SK-N-SH (cell line): ENCODE results near the gene TMEM25. TPM values are rescaled to one million over a fixed set of nuclear protein-coding genes. Genes with fewer than 3 reads are reported as not detected.
"Not testable (repeated sequence)": the region's sequence is repeated elsewhere in the genome, so short reads cannot be mapped to it uniquely, and the experiment has no call there.

ENCODE experiments used
- CTCF ChIA-PET: fragments of 300-600, 350-600 bp; formaldehyde crosslinking; extraction: SDS; loops from one replicate; lab custom pipeline; 2021; lab: Yijun Ruan, JAX
- POLR2A ChIA-PET: fragments of 350-600 bp; sonication (Branson Sonifier 250); formaldehyde crosslinking; extraction: SDS; loops from one replicate; lab custom pipeline; 2020; ENCODE audit warnings: antibody characterized with exemption, inconsistent platforms; lab: Yijun Ruan, JAX
- DNase-seq: peaks from one replicate; pipeline ENCODE4 v3.0.0; 2012
- H2AFZ ChIP-seq: fragments of 200-600 bp; sonication (generic); 2 replicates; pipeline ENCODE4 v1.8.1; 2016; ENCODE audit warnings: antibody characterized with exemption, mild to moderate bottlenecking, low read depth
- H3F3A ChIP-seq: fragments of 200-600 bp; sonication (generic); replicated peaks from 2 replicates; pipeline ENCODE3; 2016; ENCODE audit warnings: antibody characterized with exemption, mild to moderate bottlenecking; ENCODE audit not compliant: insufficient read depth
- H3K27ac ChIP-seq, 2 experiments: fragments of 200-500 bp in 1 of 2; fragments of 200-600 bp in 1 of 2; sonication (Bioruptor generic) in 1 of 2; sonication (generic), shearing (Covaris generic) in 1 of 2; 2 replicates each; pipeline versions ENCODE4 v1.5.1 to v1.6.1; 2014 to 2016; ENCODE audit warnings: low read depth in 2 of 2, inconsistent platforms in 1 of 2, low read length in 1 of 2, mild to moderate bottlenecking in 1 of 2, mixed read lengths in 1 of 2
- H3K27me3 ChIP-seq: fragments of 200-600 bp; sonication (generic), shearing (Covaris generic); 2 replicates; pipeline ENCODE4 v1.6.1; 2016; ENCODE audit warnings: mixed run types; ENCODE audit not compliant: insufficient read depth
- H3K36me3 ChIP-seq, 2 experiments: fragments of 200-500 bp in 1 of 2; fragments of 200-600 bp in 1 of 2; sonication (Bioruptor generic) in 1 of 2; sonication (generic) in 1 of 2; replicated peaks in 1 of 2; 2 replicates each; pipeline versions ENCODE3 to v1.5.1; 2014 to 2016; ENCODE audit warnings: low read length in 1 of 2, mild to moderate bottlenecking in 1 of 2; ENCODE audit not compliant: insufficient read depth in 2 of 2, control insufficient read depth in 1 of 2
- H3K4me1 ChIP-seq, 2 experiments: fragments of 200-500 bp in 1 of 2; fragments of 200-600 bp in 1 of 2; sonication (Bioruptor generic) in 1 of 2; sonication (generic), shearing (Covaris generic) in 1 of 2; 2 replicates each; pipeline versions ENCODE4 v1.5.1 to v1.6.1; 2014 to 2016; ENCODE audit warnings: low read depth in 1 of 2, low read length in 1 of 2, mixed run types in 1 of 2; ENCODE audit not compliant: insufficient read depth in 2 of 2, control insufficient read depth in 1 of 2
- H3K4me2 ChIP-seq: fragments of 200-600 bp; sonication (generic), shearing (Covaris generic); 2 replicates; pipeline ENCODE4 v1.6.1; 2017; ENCODE audit warnings: mixed run types
- H3K4me3 ChIP-seq, 2 experiments: fragments of 200-500 bp in 1 of 2; fragments of 200-600 bp in 1 of 2; sonication (Bioruptor generic) in 1 of 2; sonication (generic), shearing (Covaris generic) in 1 of 2; 2 replicates each; pipeline versions ENCODE4 v1.5.1 to v1.8.1; 2014 to 2016; ENCODE audit warnings: low read depth in 2 of 2, inconsistent platforms in 1 of 2, low read length in 1 of 2, mild to moderate bottlenecking in 1 of 2, mixed read lengths in 1 of 2, moderate library complexity in 1 of 2
- H3K79me2 ChIP-seq: fragments of 200-600 bp; sonication (generic); 2 replicates; pipeline ENCODE4 v1.8.1; 2017; ENCODE audit warnings: mild to moderate bottlenecking; ENCODE audit not compliant: insufficient read depth
- H3K9ac ChIP-seq: fragments of 200-600 bp; sonication (generic); 2 replicates; pipeline ENCODE4 v1.6.1; 2017; ENCODE audit warnings: mixed run types
- H3K9me2 ChIP-seq: fragments of 200-600 bp; sonication (generic); 2 replicates; pipeline ENCODE4 v1.6.1; 2017; ENCODE audit warnings: mixed run types
- H3K9me3 ChIP-seq: fragments of 200-600 bp; sonication (generic); 2 replicates; pipeline ENCODE4 v1.6.1; 2017; ENCODE audit warnings: mixed run types, mild to moderate bottlenecking, moderate library complexity
- H4K20me1 ChIP-seq: fragments of 200-600 bp; sonication (generic); 2 replicates; pipeline ENCODE4 v1.6.1; 2017; ENCODE audit warnings: mild to moderate bottlenecking, mixed run types; ENCODE audit not compliant: insufficient read depth
- FOXJ3 ChIP-seq: sonication (generic); formaldehyde crosslinking; IDR thresholded peaks from 2 replicates; pipeline ENCODE4 v1.5.1; 2020; ENCODE audit warnings: mild to moderate bottlenecking, missing genetic modification reagents
- GABPA ChIP-seq: IDR thresholded peaks from 2 replicates; pipeline ENCODE4 v1.4.0; 2012; ENCODE audit warnings: low read depth, mild to moderate bottlenecking
- MXI1 ChIP-seq: IDR thresholded peaks from 2 replicates; pipeline ENCODE4 v1.6.1; 2012; ENCODE audit warnings: mild to moderate bottlenecking, low read depth, low read length, improper control_type of control experiment
- NFIC ChIP-seq: IDR thresholded peaks from 2 replicates; pipeline ENCODE4 v1.4.0; 2012; ENCODE audit warnings: borderline replicate concordance
- RFX5 ChIP-seq: IDR thresholded peaks from 2 replicates; pipeline ENCODE4 v1.6.1; 2012; ENCODE audit warnings: mild to moderate bottlenecking, improper control_type of control experiment, low read length
- YY1 ChIP-seq: IDR thresholded peaks from 2 replicates; pipeline ENCODE4 v1.4.0; 2012; ENCODE audit warnings: low read depth, mild to moderate bottlenecking
- WGBS: methylation state at CpG from one replicate; pipeline ENCODE4 v1.1.6; 2017; ENCODE audit warnings: low lambda C conversion rate; 5-methylcytosine and 5-hydroxymethylcytosine counted together
- polyA plus RNA-seq, 3 experiments: library from polyadenylated mRNA; depleted of rRNA; stranded (reverse); fragments of >200 nt; gene quantifications; 2 replicates each; pipeline ENCODE4 v1.2.3, GENCODE V29; 2012
- TF ChIP-seq, protein P1 (sequence below): IDR thresholded peaks from 2 replicates; pipeline ENCODE4 v1.4.0; 2012; ENCODE audit warnings: low read depth
- TF ChIP-seq, protein P2 (sequence below): fragments of 200-600 bp; sonication (generic); IDR thresholded peaks from 2 replicates; pipeline ENCODE4 v1.6.1; 2017; ENCODE audit warnings: antibody characterized with exemption, mild to moderate bottlenecking, moderate library complexity
- TF ChIP-seq, protein P3 (sequence below): IDR thresholded peaks from 2 replicates; pipeline ENCODE4 v1.6.1; 2012; ENCODE audit warnings: mild to moderate bottlenecking, low read depth, low read length, moderate library complexity
- TF ChIP-seq, protein P4 (sequence below): IDR thresholded peaks from 2 replicates; pipeline ENCODE4; 2012

TMEM25 gene
- polyA plus RNA-seq, 1 of the 3 experiments (the other 2 are of a cell fraction) = 30.0 TPM

DNA sequence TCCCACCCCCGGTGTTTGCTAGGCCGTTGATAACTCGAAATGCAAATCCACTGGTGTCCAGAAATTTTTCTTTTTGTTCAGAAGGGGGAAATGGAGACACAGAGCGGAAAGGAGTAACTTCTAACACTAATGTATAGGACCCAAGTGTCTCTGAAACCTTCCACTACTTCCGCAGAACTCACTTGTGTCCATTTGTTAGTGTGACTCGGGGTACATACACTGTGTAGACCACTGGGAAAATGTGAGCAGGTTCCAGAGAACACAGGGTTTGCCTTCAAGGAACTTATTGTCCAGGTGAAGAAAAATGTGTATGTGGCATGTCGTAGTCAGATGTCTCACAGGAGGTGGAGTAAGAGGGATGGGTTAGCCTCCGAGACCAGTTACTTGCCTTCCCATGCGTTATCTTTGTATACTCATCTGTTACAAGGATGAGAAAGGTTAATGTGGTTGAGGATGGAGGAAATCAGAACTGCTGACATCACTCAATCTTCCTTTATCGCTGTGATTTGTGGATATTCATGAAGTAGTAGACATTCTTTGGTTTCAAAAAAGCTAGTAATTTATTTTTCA, 42.1 kb downstream of the TMEM25 start:
- peaks cover 0 to 14% of the 10 kb centered on the region in 2 experiments for H3K36me3 ChIP-seq
- peak overlapping the region; percentile 58; the same call in 1 of the 2 replicates for H2AFZ ChIP-seq
- CTCF ChIA-PET = interaction anchor here (1.5 to 1.7 kb wide), 2 partner anchors 43 to 87 kb away, joined by 3 to 6 read pairs; no protein-coding TSS in a partner anchor

DNA sequence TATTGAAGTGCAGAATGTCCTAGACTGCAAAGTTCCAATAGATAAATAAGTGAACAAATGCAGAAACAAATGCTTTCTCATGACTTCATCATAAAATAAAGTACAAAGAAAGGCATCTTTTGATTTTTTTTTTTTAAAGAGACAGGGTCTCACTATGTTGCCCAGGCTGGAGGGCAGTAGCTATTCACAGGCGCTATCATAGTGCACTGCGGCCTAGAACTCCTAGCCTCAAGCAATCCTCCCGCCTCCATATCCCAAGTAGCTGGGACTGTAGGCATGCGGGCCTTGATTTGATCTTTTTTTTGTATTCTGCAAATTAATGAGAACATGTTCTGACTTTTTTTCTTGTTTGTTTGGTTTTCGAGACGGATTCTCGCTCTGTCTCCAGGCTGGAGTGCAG, 43.6 kb downstream of the TMEM25 start:
- no peak for TF ChIP-seq MXI1
- no peak for TF ChIP-seq NFIC
- TF ChIP-seq FOXJ3 (CRISPR knock-in tag) = no peak
- no peak for TF ChIP-seq RFX5
- TF ChIP-seq, protein P1, sequence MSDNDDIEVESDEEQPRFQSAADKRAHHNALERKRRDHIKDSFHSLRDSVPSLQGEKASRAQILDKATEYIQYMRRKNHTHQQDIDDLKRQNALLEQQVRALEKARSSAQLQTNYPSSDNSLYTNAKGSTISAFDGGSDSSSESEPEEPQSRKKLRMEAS = no peak
- TF ChIP-seq, protein P2, sequence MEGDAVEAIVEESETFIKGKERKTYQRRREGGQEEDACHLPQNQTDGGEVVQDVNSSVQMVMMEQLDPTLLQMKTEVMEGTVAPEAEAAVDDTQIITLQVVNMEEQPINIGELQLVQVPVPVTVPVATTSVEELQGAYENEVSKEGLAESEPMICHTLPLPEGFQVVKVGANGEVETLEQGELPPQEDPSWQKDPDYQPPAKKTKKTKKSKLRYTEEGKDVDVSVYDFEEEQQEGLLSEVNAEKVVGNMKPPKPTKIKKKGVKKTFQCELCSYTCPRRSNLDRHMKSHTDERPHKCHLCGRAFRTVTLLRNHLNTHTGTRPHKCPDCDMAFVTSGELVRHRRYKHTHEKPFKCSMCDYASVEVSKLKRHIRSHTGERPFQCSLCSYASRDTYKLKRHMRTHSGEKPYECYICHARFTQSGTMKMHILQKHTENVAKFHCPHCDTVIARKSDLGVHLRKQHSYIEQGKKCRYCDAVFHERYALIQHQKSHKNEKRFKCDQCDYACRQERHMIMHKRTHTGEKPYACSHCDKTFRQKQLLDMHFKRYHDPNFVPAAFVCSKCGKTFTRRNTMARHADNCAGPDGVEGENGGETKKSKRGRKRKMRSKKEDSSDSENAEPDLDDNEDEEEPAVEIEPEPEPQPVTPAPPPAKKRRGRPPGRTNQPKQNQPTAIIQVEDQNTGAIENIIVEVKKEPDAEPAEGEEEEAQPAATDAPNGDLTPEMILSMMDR = no peak
- TF ChIP-seq GABPA = no peak
- TF ChIP-seq, all 33 proteins: peak for 0
- Histone ChIP-seq H3F3A (no peaks in the 10 kb centered on the region), H3K9ac (peak overlapping the region; percentile 100; the same call in 1 of the 2 replicates), H2AFZ (no peak overlapping the region), H3K4me1 (peaks cover 6 to 12% of the 10 kb centered on the region in 2 experiments; a peak in 3 of 4 replicates), H3K9me2 (no peaks in the 10 kb centered on the region), H3K9me3 (no peaks in the 10 kb centered on the region), H3K27ac (no peak overlapping the region), H3K36me3 (peaks cover 0 to 14% of the 10 kb centered on the region in 2 experiments), H3K27me3 (no peaks in the 10 kb centered on the region), H3K4me2 (peak overlapping the region; percentile 77), H4K20me1 (peaks cover 66% of the 10 kb centered on the region), H3K79me2 (peaks cover 80% of the 10 kb centered on the region), H3K4me3 (peak overlapping the region in 1 of 2 experiments; percentile 85; a peak in 1 of 4 replicates)
- WGBS = 93% methylated on average over 7 of the region's 7 CpGs
- POLR2A ChIA-PET = no interaction called here
- no peak for DNase-seq
- CTCF ChIA-PET = interaction anchor here (1.0 kb wide), 1 partner anchor 21 kb away, joined by 3 read pairs; no protein-coding TSS in a partner anchor

More for the DNA sequence above, 42.1 kb downstream of the TMEM25 start:
- POLR2A ChIA-PET = interaction anchor here (0.8 kb wide), 1 partner anchor 32 kb away, joined by 3 read pairs; no protein-coding TSS in a partner anchor
- Histone ChIP-seq H3K4me2 (peak overlapping the region; percentile 77), H3K4me3 (peak overlapping the region; percentile 85 to 92), H3K79me2 (peaks cover 64% of the 10 kb centered on the region), H3K4me1 (peaks cover 6 to 12% of the 10 kb centered on the region in 2 experiments; a peak in 3 of 4 replicates), H3K9me2 (no peaks in the 10 kb centered on the region), H3F3A (peaks cover under 1% of the 10 kb centered on the region), H3K9ac (peak overlapping the region; percentile 100), H3K9me3 (no peaks in the 10 kb centered on the region), H3K27ac (peak overlapping the region; percentile 93 to 97), H4K20me1 (peaks cover 51% of the 10 kb centered on the region), H3K27me3 (no peaks in the 10 kb centered on the region)
- 7% methylated on average over 10 of the region's 10 CpGs for WGBS
- TF ChIP-seq YY1 = no peak
- TF ChIP-seq, protein P3, sequence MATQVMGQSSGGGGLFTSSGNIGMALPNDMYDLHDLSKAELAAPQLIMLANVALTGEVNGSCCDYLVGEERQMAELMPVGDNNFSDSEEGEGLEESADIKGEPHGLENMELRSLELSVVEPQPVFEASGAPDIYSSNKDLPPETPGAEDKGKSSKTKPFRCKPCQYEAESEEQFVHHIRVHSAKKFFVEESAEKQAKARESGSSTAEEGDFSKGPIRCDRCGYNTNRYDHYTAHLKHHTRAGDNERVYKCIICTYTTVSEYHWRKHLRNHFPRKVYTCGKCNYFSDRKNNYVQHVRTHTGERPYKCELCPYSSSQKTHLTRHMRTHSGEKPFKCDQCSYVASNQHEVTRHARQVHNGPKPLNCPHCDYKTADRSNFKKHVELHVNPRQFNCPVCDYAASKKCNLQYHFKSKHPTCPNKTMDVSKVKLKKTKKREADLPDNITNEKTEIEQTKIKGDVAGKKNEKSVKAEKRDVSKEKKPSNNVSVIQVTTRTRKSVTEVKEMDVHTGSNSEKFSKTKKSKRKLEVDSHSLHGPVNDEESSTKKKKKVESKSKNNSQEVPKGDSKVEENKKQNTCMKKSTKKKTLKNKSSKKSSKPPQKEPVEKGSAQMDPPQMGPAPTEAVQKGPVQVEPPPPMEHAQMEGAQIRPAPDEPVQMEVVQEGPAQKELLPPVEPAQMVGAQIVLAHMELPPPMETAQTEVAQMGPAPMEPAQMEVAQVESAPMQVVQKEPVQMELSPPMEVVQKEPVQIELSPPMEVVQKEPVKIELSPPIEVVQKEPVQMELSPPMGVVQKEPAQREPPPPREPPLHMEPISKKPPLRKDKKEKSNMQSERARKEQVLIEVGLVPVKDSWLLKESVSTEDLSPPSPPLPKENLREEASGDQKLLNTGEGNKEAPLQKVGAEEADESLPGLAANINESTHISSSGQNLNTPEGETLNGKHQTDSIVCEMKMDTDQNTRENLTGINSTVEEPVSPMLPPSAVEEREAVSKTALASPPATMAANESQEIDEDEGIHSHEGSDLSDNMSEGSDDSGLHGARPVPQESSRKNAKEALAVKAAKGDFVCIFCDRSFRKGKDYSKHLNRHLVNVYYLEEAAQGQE = no peak
- TF ChIP-seq, protein P4, sequence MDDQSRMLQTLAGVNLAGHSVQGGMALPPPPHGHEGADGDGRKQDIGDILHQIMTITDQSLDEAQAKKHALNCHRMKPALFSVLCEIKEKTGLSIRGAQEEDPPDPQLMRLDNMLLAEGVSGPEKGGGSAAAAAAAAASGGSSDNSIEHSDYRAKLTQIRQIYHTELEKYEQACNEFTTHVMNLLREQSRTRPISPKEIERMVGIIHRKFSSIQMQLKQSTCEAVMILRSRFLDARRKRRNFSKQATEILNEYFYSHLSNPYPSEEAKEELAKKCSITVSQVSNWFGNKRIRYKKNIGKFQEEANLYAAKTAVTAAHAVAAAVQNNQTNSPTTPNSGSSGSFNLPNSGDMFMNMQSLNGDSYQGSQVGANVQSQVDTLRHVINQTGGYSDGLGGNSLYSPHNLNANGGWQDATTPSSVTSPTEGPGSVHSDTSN = no peak
- peak; percentile 22 for DNase-seq

DNA sequence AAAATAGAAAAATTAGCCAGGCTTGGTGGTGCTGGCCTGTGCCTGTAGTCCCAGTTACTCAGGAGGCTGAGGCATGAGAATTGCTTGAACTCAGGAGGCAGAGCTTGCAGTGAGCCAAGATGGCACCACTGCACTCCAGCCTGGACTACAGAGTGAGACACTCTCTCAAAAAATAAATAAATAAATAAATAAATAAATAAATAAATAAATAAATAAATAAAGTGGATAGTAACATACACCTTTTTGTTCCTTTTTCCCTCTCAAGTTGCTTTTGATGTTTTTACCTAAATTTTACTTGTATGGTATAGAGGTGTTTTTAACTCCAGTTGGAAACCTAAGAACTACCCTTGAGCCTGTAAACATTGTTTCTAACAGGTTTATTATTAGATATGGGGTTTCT, 47.0 kb downstream of the TMEM25 start:
- H3K9me3 ChIP-seq, POLR2A ChIA-PET, H3K27me3 ChIP-seq, H3K4me3 ChIP-seq, H3K9me2 ChIP-seq, H3F3A ChIP-seq, DNase-seq, H2AFZ ChIP-seq, H3K4me2 ChIP-seq, H3K27ac ChIP-seq, H3K9ac ChIP-seq: not testable (repeated sequence)
- H3K36me3 ChIP-seq = peaks cover 9 to 41% of the 10 kb centered on the region in 2 experiments
- peaks cover 6 to 12% of the 10 kb centered on the region in 2 experiments; a peak in 3 of 4 replicates for H3K4me1 ChIP-seq
- CTCF ChIA-PET = interaction anchor here (1.3 kb wide), 1 partner anchor 17 kb away, joined by 5 read pairs; no protein-coding TSS in a partner anchor
- peaks cover 100% of the 10 kb centered on the region for H3K79me2 ChIP-seq
- H4K20me1 ChIP-seq = peaks cover 99% of the 10 kb centered on the region
